Endometrium (tissue), 2 donors: Measurements from ENCODE around the gene RINT1.
A peak's percentile ranks its signal among the peaks of the same experiment; 100 is the strongest.
"Not testable (repeated sequence)": the region's sequence is repeated elsewhere in the genome, so short reads cannot be mapped to it uniquely, and the experiment has no call there.

Experiments
- FAIRE-seq: peaks from 2 replicates; lab custom pipeline; 2012; peaks lifted over from hg19 to GRCh38; lab: Jason Lieb, UNC
- donor health status: control.
- donor health status: control.

Gene RINT1

GRCh38 chr7:105531792-105532671, at the start of gene RINT1:
Gene RINT1 (plus strand): TSS chr7:105532201. CDS start chr7:105532316, 115 bp downstream.
- peak; percentile 41 for FAIRE-seq

DNA sequence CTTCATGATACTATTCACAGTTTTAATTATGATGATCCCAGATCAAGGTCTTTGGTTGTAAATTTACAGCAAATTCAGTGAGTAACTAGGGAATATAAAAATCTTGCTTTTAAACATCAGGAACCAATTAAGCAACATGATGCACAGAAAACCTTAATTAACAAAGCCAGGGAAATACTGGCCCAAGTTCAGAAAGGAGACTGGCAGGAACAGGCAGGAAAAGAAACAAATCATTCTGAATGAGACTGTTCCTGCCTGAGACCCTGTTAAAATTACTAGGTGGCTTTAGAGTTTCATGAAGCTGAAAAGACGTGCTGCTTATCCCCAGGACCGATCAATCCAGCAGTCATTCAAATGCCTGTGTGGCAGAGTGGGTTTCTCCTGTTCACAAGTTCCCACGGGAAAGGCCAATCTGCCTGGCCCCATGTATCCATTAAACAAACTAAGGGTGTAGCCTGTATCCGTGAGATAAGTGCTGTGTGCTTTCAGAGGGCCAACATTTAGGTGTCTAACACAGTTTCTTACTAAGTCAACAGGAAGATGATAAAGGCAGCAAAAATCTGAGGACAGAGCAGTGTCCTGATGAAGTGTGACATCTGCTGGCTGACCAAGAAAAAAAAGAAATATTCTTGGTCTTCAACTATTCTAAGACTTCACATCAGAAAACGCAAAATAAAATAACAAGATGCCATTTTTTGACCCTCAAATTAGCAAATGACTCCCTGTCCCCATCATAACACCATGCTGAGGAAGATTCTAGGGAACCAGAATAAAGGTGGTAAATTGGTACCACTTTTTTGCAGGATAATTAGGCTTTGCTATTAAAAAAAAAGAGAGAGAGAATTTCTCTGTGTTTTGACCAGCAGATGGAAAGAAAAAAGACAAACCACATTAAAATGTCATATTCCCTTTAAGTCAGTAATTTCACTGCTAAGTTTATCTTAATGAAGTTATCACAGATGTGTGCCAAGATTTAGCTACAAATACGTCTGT, 44.1 kb upstream of the RINT1 start:
- FAIRE-seq: no peak

GRCh38 chr7:105489409-105489808, 42.6 kb upstream of the RINT1 start:
- FAIRE-seq: no peak

- FAIRE-seq: no peak
Observed at GRCh38 chr7:105493196-105493922, 38.6 kb upstream of the RINT1 start.

GRCh38 chr7:105493923-105494315, 38.1 kb upstream of the RINT1 start:
- no peak for FAIRE-seq

DNA sequence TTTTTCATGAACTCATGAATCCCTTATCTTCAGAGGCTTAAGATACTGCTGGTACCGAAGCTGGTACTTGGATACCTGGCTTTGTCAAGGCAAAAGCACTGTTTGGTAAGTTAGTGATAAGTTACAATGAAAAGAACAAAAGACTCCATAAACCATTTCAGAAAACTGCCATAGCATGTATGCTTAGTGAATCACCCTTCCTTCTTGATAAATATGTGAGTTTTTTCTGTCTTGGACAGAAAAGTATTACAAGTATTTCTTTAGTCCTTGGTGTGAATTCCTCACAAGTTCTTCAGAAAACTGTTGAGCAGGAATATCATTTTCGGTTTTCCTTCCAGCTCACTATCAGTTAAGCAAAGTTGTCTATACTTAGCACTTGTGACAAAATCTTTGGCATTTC, 35.5 kb upstream of the RINT1 start:
- no peak for FAIRE-seq

GRCh38 chr7:105497016-105497415, 35.0 kb upstream of the RINT1 start:
- no peak for FAIRE-seq

- FAIRE-seq: no peak
Observed at GRCh38 chr7:105502173-105502572, 29.8 kb upstream of the RINT1 start.

GRCh38 chr7:105512415-105512814, 19.6 kb upstream of the RINT1 start:
- FAIRE-seq: no peak

GRCh38 chr7:105512926-105513526, 19.0 kb upstream of the RINT1 start:
- no peak for FAIRE-seq

GRCh38 chr7:105515610-105516009, 16.4 kb upstream of the RINT1 start:
- not testable (repeated sequence) for FAIRE-seq

DNA sequence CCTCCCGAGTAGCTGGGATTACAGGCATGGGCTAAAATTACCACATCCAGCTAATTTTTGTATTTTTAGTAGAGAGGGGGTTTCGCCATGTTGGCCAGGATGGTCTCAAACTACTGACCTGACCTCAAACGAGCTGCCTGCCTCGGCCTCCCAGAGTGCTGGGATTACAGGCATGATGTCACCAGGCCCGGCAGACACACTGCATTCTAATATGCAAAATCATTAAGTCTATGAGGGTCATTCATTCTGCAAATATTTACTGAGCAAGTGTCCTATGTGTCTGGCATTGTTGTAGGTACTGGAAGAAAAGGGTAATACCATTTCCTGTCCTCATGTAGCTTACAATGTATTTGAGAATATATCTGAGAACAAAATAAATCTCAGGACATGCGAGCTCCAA, 12.6 kb upstream of the RINT1 start:
- no peak for FAIRE-seq

DNA sequence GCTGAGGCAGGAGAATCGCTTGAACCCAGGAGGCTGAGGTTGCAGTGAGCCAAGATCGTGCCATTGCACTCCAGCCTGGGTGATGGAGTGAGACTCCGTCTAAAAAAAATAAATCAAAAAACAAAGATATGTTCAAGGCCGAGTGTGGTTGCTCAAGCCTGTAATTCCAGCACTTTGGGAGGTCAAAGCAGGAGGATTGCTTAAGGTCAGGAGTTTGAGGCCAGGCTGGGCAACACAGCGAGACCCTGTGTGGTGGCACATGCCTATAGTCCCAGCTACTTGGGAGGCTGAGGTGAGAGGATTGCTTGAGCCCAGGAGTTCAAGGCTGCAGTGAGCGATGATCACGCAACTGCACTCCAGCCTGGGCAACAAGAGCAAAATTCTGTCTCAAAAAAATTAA, 11.4 kb upstream of the RINT1 start:
- FAIRE-seq: not testable (repeated sequence)

DNA sequence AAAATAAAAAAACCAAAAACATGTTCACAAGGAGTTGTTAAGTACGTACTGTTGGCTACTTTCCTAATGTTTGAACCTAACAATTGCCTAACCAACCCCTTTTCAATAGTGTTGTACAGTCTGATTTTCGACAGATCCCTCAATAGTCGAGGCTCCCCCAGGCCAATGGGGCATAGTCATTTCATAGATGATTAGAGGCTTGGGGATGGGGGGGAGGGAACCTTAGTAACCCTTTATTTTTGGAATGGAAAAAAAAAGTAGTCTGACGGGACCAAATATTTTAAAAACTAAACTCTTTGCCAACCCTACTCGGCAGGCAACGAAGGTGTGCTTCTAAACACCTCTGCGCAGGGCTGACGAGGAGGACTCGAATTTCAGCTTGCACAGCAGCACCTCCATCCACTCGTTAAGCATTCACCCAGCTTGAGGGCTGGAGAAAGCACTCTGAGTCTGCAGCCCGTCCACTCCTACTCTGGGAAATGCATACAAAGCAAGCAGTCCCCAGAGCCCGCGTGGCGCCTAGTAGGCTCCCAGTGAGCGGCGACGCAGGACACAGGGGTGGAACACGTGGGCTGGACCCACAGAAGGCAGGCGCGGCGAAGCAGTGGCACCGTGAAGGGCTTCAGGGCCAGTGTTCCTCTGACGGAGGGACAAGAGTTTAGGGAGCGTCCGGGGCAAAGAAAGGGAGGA, 10.8 kb upstream of the RINT1 start:
- no peak for FAIRE-seq

DNA sequence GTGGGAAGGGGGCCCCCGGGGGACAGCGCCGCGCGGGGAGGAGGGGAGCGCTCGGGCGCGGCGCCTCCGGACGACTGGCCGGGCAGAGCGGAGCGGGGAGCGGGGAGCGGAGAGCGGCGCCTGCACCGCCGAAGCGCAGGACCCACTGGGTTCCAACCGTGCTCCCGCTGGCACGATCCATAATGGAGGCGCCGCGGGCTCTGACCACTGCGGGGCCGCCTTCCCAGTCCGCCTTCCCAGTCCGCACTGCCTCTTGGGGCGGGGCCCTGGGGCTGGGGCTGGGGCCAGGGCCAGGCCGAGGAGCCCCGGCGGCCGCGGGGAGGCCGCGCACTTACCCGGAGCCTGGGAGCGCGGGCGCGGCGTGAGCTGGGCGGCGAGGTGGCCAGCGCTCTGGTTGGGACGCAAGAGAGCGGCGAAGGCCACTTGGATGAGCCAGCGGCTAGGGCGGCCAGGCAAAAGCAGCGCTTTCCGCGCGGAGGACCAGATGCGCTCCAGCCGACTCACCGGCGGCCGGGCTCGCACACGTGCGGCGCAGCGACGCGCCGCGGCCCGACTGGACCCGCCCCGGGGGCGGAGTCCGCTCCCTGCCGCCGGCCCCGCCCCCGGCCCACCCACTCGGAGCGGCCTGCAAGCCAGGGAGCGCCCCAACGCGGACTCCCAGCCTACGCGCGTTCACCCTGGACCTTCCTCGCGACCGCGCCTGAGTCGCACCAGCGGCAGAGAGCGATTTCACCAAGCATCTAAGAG, 10.1 kb upstream of the RINT1 start, which contains the start of gene PUS7:
Gene PUS7, minus strand, starts transcription at position 555 of the 747 bp plus-strand sequence. CDS start 13,759 bp downstream, outside the sequence.
- no peak for FAIRE-seq

- not testable (repeated sequence) for FAIRE-seq
Observed at GRCh38 chr7:105524423-105524822, 7.6 kb upstream of the RINT1 start.

GRCh38 chr7:105524840-105525239, 7.2 kb upstream of the RINT1 start:
- no peak for FAIRE-seq

DNA sequence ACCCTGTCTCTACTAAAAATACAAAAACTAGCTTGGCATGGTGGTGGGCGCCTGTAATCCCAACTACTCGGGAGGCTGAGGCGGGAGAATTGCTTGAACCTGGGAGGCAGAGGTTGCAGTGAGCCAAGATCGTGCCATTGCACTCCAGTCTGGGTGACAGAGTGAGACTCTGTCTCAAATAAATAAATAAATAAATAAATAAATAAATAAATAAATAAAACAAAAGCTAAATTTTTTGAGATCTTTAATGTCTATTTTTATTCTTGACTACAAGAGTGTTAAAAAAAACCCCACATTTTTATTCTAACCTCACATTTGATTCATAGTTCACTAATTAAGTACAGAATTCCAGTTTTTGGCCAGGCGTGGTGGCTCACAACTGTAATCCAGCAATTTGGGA, 4.3 kb upstream of the RINT1 start:
- FAIRE-seq: not testable (repeated sequence)

DNA sequence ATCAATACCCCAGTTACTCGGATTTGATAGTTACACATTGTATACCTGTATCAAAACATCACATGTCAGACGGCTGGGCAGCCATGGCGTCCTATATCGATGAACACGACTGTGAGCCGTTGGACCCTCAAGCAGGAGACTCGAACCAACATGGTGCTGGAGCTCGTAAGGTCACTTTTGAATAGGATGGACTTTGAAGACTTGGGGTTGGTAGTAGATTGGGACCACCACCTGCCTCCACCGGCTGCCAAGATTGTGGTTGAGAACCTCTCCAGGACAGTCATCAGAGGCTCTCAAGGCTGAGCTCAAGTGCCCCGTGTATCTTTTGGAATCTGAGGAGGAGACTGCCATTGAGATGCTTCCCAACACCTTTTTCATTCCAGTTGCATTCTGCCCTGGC, 1.9 kb upstream of the RINT1 start:
- FAIRE-seq: no peak

DNA sequence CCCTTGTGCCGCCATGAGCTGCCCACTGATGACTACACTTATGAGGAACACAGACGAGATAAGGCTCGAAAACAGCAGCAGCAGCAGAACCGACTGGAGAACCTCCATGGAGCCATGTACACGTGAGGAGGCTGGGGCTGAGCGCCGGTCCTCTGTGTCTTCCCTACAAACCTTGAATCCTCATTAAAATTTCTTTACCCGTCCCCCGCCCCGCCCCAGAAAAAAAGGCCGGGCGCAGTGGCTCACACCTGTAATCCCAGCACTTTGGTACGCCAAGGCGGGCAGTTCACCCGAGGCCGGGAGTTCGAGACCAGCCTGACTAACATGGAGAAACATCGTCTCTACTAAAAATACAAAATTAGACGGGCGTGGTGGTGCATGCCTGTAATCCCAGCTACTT, 1.5 kb upstream of the RINT1 start:
- FAIRE-seq: no peak
